ENCODE results near the gene INMT.

INMT gene

GRCh38 chr7:30775992-30776391, 24.1 kb downstream of the INMT start:
- ChIA-PET CTCF (no interaction called here), POLR2A (no interaction called here)
- TF ChIP-seq TARDBP (IDR thresholded peaks at IDR 0.05) (no peak), ZNF384 (IDR thresholded peaks at IDR 0.05) (no peak), FOXM1 (IDR thresholded peaks at IDR 0.05; ENCODE audit: borderline replicate concordance) (no peak)
- no peak for DNase-seq (ENCODE audit: extremely low spot score)

DNA sequence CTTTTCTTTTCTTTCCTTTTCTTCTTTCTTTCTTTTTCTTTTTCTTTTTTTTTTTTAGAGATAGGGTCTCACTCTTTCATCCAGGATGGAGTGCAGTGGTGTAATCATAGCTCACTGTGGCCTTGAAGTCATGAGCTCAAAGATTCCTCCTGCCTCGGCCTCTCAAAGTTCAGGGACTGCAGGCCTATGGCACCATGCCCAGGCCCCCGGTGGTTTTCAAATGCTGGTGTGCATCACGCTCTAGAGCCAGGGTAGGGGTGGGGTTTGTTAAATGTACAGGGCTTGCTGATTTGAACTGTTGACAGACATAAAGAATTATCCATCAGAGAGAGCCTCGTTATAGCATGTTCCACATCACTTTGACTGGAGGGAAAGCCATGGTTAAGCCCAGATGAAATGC, 25.0 kb downstream of the INMT start:
- no peak for TF ChIP-seq FOXM1 (IDR thresholded peaks at IDR 0.05; ENCODE audit: borderline replicate concordance)
- TF ChIP-seq L3MBTL2 (conservative IDR thresholded peaks at IDR 0.05): no peak
- TF ChIP-seq LEF1 (IDR thresholded peaks at IDR 0.05; ENCODE audit: borderline replicate concordance): no peak
- TF ChIP-seq FOXK2 (IDR thresholded peaks at IDR 0.05): no peak
- no peak for TF ChIP-seq TARDBP (IDR thresholded peaks at IDR 0.05)
- no peak for TF ChIP-seq SP1 (IDR thresholded peaks at IDR 0.05)
- no peak for TF ChIP-seq ARNT (IDR thresholded peaks at IDR 0.05)
- no peak for TF ChIP-seq FOXA1 (IDR thresholded peaks at IDR 0.05)
- no peak for DNase-seq (ENCODE audit: extremely low spot score)
- ChIA-PET POLR2A (no interaction called here), CTCF (no interaction called here)

DNA sequence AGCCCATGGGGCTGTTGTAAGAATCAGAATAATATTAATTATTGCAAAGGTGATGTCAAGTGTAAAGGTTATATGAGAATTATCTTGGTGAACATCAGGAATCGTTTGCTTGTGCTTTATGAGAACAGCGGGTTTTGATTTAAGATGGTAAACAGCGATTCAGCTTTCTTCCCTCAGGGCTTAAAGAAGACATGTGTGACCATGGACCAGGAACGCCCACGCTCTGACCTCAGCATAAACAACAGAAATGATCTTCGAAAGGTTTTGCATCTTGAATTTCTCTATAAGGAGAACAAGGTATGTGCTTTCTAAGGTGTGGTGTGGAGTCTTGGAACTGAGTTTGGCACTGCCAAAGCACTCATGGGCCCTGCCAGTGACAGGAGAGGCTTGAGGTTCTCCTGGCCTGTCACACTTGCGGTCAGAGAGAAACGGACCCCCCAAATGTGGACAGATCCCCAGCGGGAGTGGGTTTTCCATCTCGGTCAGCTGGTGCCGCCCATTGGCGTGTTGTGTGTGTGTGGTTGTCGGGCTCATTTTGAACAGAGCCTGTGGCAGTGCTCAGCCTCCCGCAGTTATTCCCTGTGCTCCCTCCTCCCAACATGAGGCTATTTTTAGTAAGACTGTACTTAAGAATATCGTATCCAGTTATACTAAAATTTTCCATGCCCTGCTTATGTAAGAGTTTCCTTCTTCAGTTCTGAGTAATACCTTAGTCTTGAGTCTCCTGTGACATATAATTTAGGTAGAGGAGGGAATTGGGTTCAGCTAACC, 26.5 kb downstream of the INMT start:
- no peak for TF ChIP-seq NFRKB (IDR thresholded peaks at IDR 0.05)
- no peak for TF ChIP-seq SUZ12 (IDR thresholded peaks at IDR 0.05)
- TF ChIP-seq CTBP1 (IDR thresholded peaks at IDR 0.05; ENCODE audit: borderline replicate concordance): no peak
- no peak for TF ChIP-seq FOXA1 (IDR thresholded peaks at IDR 0.05)
- no peak for TF ChIP-seq TARDBP (IDR thresholded peaks at IDR 0.05)
- no peak for TF ChIP-seq SP1 (IDR thresholded peaks at IDR 0.05)
- no peak for TF ChIP-seq L3MBTL2 (conservative IDR thresholded peaks at IDR 0.05)
- TF ChIP-seq ELF4 (IDR thresholded peaks at IDR 0.05): no peak
- no peak for TF ChIP-seq FOXK2 (IDR thresholded peaks at IDR 0.05)
- TF ChIP-seq LEF1 (IDR thresholded peaks at IDR 0.05; ENCODE audit: borderline replicate concordance): no peak
- TF ChIP-seq ZNF384 (IDR thresholded peaks at IDR 0.05): no peak
- TF ChIP-seq, protein P1, sequence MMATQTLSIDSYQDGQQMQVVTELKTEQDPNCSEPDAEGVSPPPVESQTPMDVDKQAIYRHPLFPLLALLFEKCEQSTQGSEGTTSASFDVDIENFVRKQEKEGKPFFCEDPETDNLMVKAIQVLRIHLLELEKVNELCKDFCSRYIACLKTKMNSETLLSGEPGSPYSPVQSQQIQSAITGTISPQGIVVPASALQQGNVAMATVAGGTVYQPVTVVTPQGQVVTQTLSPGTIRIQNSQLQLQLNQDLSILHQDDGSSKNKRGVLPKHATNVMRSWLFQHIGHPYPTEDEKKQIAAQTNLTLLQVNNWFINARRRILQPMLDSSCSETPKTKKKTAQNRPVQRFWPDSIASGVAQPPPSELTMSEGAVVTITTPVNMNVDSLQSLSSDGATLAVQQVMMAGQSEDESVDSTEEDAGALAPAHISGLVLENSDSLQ (IDR thresholded peaks at IDR 0.05): no peak
- no peak for TF ChIP-seq FOXM1 (IDR thresholded peaks at IDR 0.05; ENCODE audit: borderline replicate concordance)
- TF ChIP-seq BHLHE40 (IDR thresholded peaks at IDR 0.05; ENCODE audit: borderline replicate concordance): no peak
- no peak for TF ChIP-seq ARNT (IDR thresholded peaks at IDR 0.05)
- no peak for TF ChIP-seq HDGF (IDR thresholded peaks at IDR 0.05; ENCODE audit: borderline replicate concordance)
- POLR2A ChIA-PET: no interaction called here
- CTCF ChIA-PET: no interaction called here
- no peak for DNase-seq (ENCODE audit: extremely low spot score)

DNA sequence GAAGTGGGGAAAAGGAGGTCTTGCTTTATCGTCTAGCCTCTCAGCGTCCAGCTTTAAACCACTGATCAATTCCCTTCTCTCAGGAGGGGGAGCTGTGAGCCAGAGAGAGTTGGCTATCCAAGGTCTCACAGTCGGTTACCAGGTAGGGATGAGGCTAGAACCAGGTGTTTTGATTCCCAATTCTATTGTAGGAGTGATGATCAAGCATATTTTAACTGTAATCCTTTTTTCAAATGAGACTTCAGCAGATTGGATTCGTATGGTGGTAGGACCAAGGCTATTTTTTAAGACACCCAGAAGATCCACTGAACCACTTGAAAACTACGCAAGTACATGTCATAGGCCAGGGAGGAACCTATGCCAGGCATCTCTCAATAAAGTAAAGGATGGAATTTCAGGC, 27.6 kb downstream of the INMT start:
- ChIA-PET CTCF (no interaction called here), POLR2A (no interaction called here)
- DNase-seq (ENCODE audit: extremely low spot score): no peak
- no peak for TF ChIP-seq BHLHE40 (IDR thresholded peaks at IDR 0.05; ENCODE audit: borderline replicate concordance)
- TF ChIP-seq SUZ12 (IDR thresholded peaks at IDR 0.05): no peak
- no peak for TF ChIP-seq ELF4 (IDR thresholded peaks at IDR 0.05)
- TF ChIP-seq HDGF (IDR thresholded peaks at IDR 0.05; ENCODE audit: borderline replicate concordance): no peak
- no peak for TF ChIP-seq FOXK2 (IDR thresholded peaks at IDR 0.05)
- no peak for TF ChIP-seq SP1 (IDR thresholded peaks at IDR 0.05)
- TF ChIP-seq ARNT (IDR thresholded peaks at IDR 0.05): no peak
- TF ChIP-seq ZNF384 (IDR thresholded peaks at IDR 0.05): no peak
- TF ChIP-seq FOXM1 (IDR thresholded peaks at IDR 0.05; ENCODE audit: borderline replicate concordance): no peak
- no peak for TF ChIP-seq TARDBP (IDR thresholded peaks at IDR 0.05)
- TF ChIP-seq FOXA1 (IDR thresholded peaks at IDR 0.05): no peak
- no peak for TF ChIP-seq CTBP1 (IDR thresholded peaks at IDR 0.05; ENCODE audit: borderline replicate concordance)
- no peak for TF ChIP-seq NFRKB (IDR thresholded peaks at IDR 0.05)
- TF ChIP-seq LEF1 (IDR thresholded peaks at IDR 0.05; ENCODE audit: borderline replicate concordance): no peak
- no peak for TF ChIP-seq L3MBTL2 (conservative IDR thresholded peaks at IDR 0.05)

GRCh38 chr7:30780941-30781340, 29.0 kb downstream of the INMT start:
- ChIA-PET POLR2A (no interaction called here), CTCF (no interaction called here)
- no peak for TF ChIP-seq HDGF (IDR thresholded peaks at IDR 0.05; ENCODE audit: borderline replicate concordance)
- TF ChIP-seq ZNF384 (IDR thresholded peaks at IDR 0.05): no peak
- TF ChIP-seq TARDBP (IDR thresholded peaks at IDR 0.05): no peak
- no peak for TF ChIP-seq CTBP1 (IDR thresholded peaks at IDR 0.05; ENCODE audit: borderline replicate concordance)
- no peak for TF ChIP-seq ELF4 (IDR thresholded peaks at IDR 0.05)
- no peak for TF ChIP-seq L3MBTL2 (conservative IDR thresholded peaks at IDR 0.05)
- no peak for TF ChIP-seq FOXK2 (IDR thresholded peaks at IDR 0.05)
- no peak for TF ChIP-seq BHLHE40 (IDR thresholded peaks at IDR 0.05; ENCODE audit: borderline replicate concordance)
- TF ChIP-seq FOXM1 (IDR thresholded peaks at IDR 0.05; ENCODE audit: borderline replicate concordance): no peak
- TF ChIP-seq LEF1 (IDR thresholded peaks at IDR 0.05; ENCODE audit: borderline replicate concordance): no peak
- TF ChIP-seq FOXA1 (IDR thresholded peaks at IDR 0.05): no peak
- no peak for TF ChIP-seq SUZ12 (IDR thresholded peaks at IDR 0.05)
- no peak for TF ChIP-seq NFRKB (IDR thresholded peaks at IDR 0.05)
- no peak for DNase-seq (ENCODE audit: extremely low spot score)

- DNase-seq (ENCODE audit: extremely low spot score): no peak
- CTCF ChIA-PET: no interaction called here
- POLR2A ChIA-PET: no interaction called here
- TF ChIP-seq ZNF384 (IDR thresholded peaks at IDR 0.05): no peak
- TF ChIP-seq SP1 (IDR thresholded peaks at IDR 0.05): no peak
- no peak for TF ChIP-seq FOXM1 (IDR thresholded peaks at IDR 0.05; ENCODE audit: borderline replicate concordance)
- no peak for TF ChIP-seq SUZ12 (IDR thresholded peaks at IDR 0.05)
- no peak for TF ChIP-seq FOXK2 (IDR thresholded peaks at IDR 0.05)
- TF ChIP-seq BHLHE40 (IDR thresholded peaks at IDR 0.05; ENCODE audit: borderline replicate concordance): no peak
- TF ChIP-seq, protein P1 (IDR thresholded peaks at IDR 0.05): no peak
- no peak for TF ChIP-seq TARDBP (IDR thresholded peaks at IDR 0.05)
- no peak for TF ChIP-seq NFRKB (IDR thresholded peaks at IDR 0.05)
Measured at GRCh38 chr7:30782690-30783089, 30.8 kb downstream of the INMT start.
